Activated CD8-positive, alpha-beta memory T cell treated with anti-CD3 and anti-CD28 coated beads for 48 hours (primary cell): ENCODE data around the gene CRHBP.

Experiments
- DNase-seq, 3 experiments: peaks; one replicate each; pipeline ENCODE4 v3.0.0-alpha.2; 2020; ENCODE audit warnings: low read depth in 2 of 3, low spot score in 2 of 3

CRHBP gene

GRCh38 chr5:77015938-77016569, 63.2 kb downstream of the CRHBP start:
- DNase-seq = no peak

DNA sequence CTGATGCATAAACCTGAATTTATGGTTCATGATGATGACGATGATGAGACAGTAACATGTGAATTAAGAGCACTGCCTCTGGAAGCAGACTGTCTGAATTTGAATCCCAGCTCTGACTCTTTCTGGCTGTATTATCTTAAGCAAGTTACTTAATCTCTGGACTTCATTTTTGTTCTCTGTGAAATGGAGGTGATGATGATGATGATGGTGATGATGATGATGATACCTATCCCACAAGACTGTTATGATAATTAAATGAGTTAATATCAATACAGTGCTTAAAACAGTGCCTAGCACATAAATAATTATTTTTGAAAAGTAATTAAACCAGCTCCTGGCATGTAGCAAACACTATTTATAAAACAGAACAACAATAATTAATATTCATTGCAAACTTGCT, 64.1 kb downstream of the CRHBP start:
- no peak for DNase-seq

- DNase-seq = no peak
These were observed 64.8 kb downstream of the CRHBP start for GRCh38 chr5:77017668-77018067.
